Myocyte (in vitro differentiated cells): ENCODE data around the gene PAQR7. TPM values are rescaled to one million over a fixed set of nuclear protein-coding genes. Genes with fewer than 3 reads are reported as not detected.
A peak's percentile ranks its signal among the peaks of the same experiment; 100 is the strongest.

ENCODE experiments used
- DNase-seq: peaks from one replicate; pipeline ENCODE4 v3.0.0-alpha.2; 2012; ENCODE audit warnings: low read depth
- polyA plus RNA-seq: library from polyadenylated mRNA; unstranded; fragments of >200 nt; gene quantifications from one replicate; pipeline ENCODE4 v1.2.1, GENCODE V29; 2012; ENCODE audit warnings: missing spikeins
- total RNA-seq: library from RNA; depleted of rRNA; stranded (reverse); fragments of >200 nt; gene quantifications from 2 replicates; pipeline ENCODE4 v1.2.3, GENCODE V29; 2014

PAQR7 gene, protein sequence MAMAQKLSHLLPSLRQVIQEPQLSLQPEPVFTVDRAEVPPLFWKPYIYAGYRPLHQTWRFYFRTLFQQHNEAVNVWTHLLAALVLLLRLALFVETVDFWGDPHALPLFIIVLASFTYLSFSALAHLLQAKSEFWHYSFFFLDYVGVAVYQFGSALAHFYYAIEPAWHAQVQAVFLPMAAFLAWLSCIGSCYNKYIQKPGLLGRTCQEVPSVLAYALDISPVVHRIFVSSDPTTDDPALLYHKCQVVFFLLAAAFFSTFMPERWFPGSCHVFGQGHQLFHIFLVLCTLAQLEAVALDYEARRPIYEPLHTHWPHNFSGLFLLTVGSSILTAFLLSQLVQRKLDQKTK
- total RNA-seq = 6.3 and 9.8 TPM in 2 replicates
- 21.8 TPM for polyA plus RNA-seq

DNA sequence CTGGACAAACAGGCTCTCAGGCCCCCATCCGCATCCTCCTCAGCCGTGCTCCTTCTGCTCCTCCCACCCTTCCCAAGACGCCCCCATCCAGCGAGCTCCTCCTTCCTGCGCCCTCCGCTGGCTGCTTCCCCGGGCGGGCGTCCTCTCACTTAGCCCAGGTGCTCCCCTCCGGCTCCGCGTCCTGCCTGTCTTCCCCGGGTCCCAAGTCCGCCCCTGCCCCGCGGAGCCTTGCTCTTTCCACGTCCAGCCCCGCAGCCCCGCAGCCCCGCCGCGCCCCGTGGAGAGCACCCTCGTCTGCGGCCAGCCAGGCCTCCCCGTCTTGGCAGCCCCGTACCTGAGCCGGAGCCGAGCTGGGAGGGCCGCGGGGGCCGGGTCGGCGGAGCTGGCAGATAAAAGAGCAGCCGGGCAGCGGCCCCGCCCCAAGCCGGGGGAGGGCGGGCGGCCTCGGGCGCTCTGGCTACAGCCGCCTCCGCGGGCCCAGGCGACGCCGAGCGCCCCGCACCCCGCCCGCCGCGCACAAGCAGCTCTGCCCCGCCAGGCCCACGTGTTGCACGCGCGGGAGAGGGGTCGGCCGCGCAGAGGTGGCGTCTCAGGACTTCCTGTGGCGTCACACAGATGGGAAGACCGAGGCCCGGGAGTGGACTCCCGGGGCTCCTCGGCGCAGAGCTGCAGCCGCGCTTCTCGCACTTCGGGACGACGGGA is at the start of gene PAQR7:
Gene PAQR7, minus strand, starts transcription at position 555 of the 702 bp plus-strand sequence. CDS start 11,869 bp downstream, outside the sequence.
- peak; percentile 70 for DNase-seq

DNA sequence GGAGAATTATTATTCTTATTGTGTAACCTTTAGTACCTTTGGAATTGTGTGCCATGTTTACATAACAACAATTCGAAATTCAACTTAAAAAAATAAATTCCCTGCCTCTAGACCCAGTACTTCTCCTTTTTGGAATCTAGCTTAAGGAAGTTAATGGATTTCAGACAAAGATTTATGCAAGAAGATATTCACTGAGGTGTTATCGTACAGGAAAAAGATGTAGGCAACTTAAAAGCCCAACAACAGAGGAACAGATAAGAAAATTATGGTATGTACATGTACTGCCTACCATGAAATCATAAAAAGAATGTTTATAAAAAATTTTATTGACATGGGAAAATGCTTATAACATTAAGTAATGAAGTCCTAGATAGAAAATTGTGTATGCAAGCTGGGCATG is 48.9 kb upstream of the PAQR7 start:
- no peak for DNase-seq

DNA sequence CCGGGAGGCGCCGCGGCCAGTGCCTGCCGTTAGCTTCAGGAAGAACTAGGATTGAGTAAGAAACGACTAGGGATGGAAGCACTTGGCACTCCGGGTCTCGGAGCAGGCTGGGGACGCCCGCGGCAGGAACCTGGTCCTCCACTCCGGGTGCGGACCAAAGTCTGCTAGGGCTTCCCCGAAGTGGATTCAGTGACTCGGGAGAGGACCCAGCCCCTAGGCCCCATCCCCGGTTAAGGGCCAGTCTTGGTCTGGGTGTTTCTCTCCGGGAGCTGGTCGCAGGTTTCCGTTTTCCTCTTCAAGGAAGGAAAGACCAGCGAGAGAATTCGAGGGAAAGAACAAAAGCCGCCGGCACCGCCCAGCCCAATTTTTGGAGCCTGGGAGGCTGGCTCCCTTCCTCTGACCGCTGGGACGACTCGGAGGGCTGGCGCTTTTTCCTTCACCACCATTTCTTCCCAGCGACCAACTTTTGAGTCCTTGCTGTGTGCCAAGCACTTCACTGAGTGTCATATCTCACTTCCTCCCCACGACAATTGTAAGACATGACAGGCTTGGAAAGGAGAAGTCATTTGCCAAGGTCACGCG is 47.6 kb upstream of the PAQR7 start:
- peak; percentile 61 for DNase-seq

DNA sequence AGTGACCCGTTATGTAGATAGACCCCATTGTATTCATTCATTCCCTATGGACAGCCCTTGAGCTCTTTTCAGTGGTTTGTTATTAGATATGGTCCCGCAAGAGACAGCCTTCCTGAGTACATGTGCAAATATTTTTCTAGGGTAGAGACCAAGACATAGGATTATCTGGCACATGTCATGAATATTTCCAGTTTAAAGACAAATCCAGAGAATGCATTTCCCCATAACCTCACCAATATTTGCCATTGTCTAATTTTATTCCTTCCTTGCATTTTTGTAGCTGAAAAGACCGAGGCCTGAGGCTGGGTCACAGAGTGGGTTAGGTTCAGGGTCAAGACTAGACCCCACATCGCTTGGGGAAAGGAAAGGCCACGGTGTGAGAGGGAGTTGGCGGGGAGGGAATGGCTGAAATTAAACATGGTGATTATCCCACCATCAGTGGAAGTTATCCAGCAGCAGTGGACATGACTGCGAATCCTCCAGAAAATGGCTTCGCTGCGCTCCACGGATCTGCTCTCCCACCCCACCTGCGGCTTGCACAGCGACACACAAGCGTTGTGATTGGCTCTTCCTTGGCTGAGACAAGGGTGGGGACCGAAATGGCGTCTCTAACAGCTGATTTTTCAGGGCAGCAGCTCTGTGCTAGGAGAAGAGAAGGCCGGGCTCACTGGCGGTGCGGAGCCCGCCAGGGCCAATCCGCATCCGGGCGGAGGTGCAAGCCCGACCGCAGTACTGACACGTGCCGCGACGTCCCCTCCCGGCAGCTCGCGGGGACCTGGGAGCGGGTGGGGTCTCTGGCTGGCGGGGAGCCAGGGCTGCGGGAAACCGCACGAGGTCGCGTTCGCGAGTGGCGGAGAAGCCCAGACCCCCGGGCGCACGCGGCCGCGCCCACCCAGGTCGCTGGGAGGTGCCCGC is 46.8 kb upstream of the PAQR7 start:
- DNase-seq = peak; percentile 85

DNA sequence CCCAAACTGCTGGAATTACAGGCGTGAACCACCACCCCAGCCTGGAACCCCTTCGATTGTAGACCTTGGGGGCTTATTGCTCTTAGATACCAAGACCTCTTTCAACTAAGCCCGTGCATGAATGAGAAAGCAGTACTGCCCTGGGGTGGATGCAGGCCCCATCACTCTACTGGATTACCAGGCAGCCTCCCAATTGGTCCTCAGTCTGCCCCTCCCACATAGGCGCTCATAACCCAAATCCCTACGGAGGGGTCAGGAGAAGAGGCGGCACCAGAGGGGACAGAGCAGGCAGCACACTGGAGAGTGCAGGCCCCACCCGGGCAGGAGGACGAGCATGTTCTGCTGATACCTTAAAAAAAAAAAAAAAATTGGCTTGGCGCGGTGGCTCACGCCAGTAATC is 43.1 kb upstream of the PAQR7 start:
- no peak for DNase-seq

DNA sequence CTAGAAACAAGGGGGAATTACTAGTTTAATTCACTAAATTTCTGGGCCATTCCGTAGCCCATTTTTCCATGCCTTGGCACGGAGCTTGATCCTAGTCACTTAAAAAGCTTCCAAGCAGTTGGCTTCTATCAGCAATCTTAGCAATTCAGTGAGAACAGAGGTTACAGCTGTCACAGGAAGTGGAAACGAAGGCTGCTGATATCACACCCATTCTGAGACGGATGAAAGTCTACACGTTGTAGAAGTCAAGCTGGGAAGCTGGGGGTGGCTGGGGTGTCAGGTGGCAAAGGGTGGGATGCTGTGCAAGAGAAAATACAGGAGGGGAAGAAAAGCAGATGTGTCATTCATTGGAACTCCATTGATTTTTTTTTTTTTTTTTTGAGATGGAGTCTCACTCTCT is 42.5 kb upstream of the PAQR7 start:
- peak; percentile 89 for DNase-seq

DNA sequence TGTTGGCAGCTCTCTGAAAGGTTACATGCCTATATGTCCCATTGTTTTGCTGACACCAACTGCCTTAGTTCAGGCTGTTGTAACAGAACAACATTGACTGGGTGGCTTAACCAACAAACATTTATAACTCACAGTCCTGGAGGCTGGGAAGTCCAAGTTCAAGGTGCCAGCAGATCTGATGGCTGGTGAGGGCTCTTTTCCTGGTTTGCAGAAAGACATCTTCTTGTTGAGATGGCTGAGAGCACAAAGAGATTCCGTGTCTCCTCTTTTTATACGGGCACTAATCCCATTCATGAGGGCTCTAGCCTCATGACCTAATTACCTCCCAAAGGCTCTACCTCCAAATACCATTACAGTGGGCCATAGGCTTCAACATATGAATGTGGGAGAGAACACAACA is 41.0 kb upstream of the PAQR7 start:
- DNase-seq = no peak

DNA sequence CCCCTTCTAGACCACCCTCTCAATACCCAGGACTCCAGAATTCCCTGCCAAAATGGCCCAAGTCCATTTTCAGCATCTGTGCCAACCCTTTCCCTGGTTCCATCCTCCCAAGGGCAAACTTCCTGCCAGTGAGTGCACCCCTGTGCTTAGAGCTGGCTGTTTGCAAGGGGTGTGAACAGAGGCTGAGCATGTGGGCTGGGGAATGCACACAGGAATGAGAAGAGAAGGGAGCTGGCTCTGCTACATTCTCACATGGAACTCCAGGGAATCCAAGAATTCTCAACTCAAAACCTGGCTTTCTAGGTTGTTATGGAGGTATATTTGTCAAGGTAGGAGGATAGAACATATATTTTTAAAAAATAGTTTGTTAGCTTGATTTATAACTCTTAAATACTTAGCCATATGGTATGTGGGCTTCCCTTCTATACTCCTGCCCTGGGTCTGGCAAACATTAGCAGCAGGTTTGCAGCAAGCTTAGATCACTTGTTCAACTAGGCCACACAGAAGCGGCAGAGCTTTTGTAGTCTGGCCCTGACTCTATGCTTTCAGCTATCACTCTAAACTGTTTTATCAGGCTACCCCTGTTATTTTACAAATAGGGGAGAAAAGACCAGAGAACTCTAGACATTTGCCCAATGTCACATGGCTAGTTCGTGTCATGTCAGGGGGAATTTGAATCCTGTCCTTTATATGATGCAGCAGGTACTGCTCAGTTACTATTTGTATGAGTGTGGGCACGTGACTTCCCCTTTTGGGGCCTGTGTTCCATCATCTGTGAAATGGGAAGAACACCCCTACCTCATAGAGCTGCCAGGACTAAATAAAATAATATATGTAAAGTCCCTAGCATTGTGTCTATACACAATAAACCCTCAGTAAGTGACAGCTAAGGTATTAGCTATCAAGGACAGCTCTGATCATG is 38.8 kb upstream of the PAQR7 start:
- peak; percentile 63 for DNase-seq

DNA sequence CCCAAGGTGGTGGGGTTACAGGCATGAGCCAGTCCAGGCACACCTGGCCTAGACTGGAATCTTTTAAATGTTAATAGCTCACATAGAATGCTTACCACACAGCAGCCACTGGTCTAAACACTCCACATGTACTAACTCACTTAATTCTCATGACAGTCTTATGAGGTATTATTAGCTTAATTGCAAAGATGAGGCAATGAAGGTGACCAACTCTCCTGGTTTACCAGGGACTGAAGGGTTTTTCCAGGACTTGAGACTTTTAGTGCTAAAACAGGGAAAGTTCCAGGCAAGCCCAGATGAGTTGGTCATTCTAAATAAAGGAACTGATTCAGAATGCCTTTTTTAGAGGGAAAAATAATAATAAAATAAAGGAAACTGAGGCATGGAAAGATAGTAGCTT is 37.7 kb upstream of the PAQR7 start:
- no peak for DNase-seq

DNA sequence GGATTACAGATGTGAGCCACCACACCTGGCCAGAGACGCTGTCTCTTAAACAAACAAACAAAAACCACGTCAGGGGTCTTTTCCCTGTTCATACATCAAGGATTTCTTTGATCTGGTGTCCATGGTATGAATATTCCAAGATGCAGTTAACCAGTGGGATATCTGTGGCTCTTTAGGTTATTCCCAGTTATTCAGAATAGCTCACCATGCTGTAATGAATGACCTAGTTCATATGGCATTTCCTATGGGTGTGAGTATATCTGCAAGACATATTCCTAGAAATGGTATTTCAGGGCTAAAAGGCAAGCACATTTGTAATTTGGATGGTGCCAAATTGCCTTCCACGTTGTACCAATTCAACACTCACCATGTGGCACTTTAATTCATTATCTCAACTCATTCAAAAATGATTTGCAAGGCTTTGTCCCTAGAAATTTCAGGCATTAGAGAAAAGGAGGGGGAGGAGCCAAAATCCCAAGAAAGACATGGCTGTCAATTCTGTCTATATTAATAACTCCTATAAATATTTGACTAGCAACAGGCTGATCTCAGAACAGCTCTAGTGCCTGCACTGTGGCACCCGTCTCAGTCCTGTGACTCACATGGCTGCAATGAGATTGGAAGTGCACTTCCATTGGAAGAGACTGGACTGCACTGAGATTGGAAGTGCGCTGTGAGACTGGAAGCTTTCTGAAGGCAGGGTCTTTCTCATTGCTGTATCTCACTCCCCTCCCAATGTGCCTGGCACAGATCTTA is 36.7 kb upstream of the PAQR7 start:
- DNase-seq = peak; percentile 62

DNA sequence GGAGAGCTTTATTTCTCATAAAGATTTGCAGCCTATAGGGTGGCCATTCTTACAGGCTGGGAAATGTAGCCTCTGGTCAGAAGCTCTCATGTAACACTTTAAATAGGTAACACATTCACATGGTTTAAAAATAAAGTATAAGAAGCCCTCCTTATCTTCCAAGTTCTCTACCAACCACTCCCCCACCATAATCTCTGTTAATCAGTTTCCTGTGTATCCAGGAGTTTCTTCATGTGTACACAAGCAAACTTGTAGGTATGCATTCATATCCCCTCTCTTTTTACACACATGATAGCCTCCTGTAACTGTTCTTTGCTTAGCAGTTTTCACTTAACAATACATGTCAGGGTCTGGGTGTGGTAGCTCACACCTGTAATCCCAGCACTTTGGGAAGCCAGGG is 35.7 kb upstream of the PAQR7 start:
- no peak for DNase-seq

DNA sequence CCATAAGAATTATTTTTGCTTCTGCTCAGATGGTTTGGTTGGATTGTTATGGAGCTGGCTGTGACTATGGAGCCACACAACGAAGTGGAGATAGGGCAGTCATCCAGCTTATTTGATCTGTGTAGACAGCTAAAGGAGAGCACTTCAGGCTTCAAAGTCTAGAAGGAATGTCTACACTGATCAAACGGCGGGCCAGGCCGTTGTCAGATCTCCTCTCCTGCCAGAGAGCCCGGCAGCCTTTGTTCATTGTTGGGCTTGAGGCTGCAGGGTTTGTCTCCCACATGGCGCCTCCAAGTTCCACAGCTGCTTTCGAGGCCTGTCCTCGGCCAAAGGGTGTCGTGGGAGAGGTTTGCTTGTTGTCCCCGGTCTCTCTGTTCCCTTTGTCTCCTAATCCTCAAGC is 33.5 kb upstream of the PAQR7 start:
- DNase-seq = peak; percentile 53

DNA sequence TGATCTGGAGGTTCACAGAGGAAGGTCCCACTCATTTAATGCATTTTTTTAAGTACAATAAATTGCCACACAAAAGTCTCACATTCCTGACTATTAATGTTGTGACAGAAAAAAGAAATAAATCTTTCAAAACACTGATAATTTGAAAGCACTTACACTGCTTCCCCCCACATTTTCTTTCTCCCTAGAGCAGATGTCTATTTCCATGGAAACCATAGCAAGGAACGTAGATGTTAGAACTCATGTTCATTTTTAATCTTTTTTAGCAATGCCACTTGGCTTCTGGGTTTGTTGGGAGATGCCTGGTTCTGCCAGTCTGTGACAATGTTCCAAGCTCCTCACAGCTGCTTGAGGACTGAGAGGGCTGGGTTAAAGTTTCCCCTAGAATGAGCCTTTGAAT is 32.7 kb upstream of the PAQR7 start:
- DNase-seq = no peak

DNA sequence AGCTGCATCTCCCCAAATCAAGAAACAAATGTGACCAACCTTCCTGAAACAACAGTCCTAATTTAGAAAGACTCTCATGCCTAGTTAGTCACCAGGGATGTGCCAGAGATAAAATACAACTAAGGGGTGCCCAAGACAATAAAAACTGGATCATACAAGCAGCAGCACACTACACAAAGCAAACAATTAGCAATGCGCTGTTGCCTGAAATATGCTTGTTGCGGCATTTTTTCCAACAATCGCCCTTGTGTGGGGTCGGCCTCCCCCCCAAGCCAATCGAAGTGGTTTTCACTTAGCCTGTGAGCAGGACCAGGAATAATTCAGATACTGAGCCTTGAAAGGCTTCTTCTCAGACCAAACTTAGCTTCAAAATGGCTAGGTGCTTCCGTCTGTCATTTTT is 32.1 kb upstream of the PAQR7 start:
- peak; percentile 67 for DNase-seq

DNA sequence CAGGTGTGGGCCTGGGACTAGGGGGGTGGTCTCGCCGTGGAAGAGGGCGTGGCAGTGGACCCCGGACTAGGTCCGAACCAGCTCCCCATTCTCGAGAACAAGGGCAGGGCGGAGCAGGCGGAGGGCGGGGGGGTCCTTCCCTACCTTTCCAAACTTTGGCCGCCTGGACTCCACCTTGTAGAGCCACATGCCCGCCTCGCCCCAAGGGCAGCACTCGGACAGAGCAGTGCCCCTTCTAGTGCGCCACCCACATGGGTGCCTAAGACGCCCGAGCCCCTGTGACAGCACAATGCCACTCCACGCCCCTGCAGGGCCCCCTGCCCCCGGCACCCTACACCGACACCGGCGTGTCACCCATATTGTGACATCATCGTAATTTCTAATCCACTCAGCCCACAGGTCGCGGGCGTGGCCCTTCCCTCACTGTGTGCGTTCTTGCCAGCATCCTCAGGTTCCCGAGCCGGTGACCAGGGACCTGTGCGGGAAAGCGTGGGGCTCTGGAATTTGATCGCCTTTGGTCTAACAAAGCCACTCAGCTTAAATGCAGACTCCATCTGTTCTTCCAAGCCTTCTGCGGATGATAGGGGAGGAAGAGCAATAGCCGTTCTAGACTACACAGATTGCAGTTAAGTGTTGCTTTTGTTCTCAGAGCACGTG is 31.3 kb upstream of the PAQR7 start:
- DNase-seq = peak; percentile 39

DNA sequence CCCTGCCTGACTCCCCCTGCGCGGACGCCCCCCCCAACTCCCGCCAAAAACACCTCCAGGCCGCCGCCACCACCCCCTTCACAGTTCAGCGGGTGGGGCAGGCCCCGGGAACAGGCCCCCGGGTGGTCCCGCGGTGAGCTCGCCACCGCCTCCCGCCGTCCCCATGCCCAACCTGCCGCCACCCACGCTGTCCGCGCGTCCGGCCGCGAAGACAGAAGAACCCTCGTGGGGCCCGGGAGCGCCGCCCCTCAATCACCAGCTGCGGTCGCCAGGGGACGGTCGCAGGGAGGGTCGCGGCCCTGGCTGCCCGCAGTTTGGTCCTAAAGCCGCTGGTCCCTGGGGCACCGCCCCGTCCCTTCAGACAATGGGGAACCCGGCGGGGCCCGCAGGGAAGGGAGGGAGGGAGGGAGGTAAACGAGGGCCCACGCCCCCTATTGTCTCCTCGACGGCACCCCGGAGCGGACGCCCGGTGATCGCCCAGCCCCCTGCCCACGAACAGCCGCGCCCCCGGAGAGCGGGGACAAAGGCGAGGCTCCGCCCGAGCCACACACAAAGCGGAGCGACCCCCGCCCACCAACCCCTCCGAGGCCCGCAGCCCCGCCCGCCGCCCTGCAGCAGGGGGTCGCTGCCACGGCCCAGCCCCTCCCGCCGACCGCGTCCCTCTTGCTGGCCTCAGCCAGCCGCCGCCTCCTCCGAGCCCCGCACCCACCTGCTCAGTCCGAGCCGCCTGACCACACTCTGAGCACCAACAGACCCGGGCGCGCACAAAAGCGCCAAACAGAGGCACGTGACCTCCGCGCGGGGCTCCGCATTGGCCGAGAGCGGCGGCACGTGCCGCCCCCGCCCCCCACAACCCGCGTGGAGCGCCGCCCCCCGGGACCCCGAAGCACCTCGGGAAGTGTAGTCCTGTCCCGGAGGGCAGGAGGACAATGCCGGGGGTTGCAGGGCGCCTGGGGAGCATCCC is 30.5 kb upstream of the PAQR7 start, which contains the start of gene STMN1:
Gene STMN1, minus strand, starts transcription at position 740 of the 964 bp plus-strand sequence. CDS start 1,743 bp downstream, outside the sequence.
- DNase-seq = peak; percentile 96

DNA sequence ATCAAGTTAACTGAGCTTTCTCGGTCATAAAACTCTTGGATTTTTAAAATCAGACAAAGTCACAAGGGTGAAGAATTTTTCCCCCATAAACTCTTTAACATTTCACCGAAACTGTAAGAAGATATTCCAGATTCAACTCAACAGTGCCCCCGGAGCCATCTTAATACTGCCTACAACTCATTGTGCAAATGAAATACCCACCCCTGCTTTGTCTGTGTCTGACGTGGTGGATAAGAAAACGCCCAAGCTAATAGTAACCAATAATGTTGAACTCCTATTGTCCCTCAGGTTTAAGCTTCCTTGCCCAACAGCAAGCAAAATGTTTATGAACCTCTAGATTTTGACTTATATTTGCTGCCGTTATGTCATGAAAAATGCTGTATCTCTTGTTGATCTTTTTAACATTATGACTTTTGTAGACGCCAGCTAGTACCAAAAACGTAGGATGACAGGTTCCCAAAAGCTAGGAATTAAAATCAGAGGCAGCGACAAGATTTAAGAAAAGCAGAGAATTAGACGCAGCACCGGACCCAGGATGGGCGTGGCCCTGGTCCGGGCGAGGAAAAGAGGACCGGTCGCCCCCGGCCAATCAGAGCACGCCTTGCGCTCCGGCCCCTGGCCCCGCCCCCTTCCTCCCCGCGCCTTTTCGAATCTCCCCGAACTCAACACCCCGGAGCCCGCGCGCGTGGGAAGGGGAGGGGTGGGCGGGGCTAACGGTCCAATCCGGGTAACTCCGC is 29.6 kb upstream of the PAQR7 start:
- peak; percentile 94 for DNase-seq
